ENCODE results near the gene BCL2L12.

The BCL2L12 gene

GRCh38 chr19:49685845-49686332, 20.2 kb downstream of the BCL2L12 start:
- DNase-seq = no peak

- no peak for DNase-seq
Observed at GRCh38 chr19:49686503-49687088, 20.9 kb downstream of the BCL2L12 start.

GRCh38 chr19:49687150-49687549, 21.4 kb downstream of the BCL2L12 start:
- no peak for DNase-seq

GRCh38 chr19:49687566-49688316, 22.0 kb downstream of the BCL2L12 start:
- DNase-seq = no peak

DNA sequence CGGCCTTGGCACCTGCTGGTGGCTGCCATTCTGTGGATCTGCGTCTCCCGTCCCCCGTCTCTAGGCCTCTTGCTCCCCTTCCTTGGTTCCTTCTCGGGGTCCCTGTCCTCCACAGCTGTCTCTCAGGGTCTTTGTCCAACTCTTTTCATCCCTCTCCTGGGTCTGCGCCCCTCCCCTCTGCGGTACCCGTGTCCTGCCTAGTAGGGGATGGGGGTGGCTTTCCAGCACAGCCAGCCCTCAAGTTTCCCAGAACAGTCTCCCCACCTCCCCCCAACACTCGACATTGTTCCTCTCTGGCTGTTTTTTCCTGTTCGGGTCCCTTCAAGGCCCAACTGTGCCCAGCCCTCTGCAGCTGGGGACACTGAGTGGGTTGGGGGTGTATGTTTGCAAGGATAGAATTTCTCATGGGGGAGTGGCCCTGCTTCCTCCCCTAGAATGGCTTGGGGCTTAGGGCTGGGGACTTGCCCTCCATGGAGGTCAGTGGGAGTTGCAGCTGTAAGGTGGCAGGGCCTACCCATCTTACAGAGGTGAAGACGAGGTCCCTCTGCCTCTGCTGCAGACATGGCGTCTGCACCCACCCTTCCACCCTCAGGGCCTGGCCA, 22.9 kb downstream of the BCL2L12 start:
- no peak for DNase-seq

DNA sequence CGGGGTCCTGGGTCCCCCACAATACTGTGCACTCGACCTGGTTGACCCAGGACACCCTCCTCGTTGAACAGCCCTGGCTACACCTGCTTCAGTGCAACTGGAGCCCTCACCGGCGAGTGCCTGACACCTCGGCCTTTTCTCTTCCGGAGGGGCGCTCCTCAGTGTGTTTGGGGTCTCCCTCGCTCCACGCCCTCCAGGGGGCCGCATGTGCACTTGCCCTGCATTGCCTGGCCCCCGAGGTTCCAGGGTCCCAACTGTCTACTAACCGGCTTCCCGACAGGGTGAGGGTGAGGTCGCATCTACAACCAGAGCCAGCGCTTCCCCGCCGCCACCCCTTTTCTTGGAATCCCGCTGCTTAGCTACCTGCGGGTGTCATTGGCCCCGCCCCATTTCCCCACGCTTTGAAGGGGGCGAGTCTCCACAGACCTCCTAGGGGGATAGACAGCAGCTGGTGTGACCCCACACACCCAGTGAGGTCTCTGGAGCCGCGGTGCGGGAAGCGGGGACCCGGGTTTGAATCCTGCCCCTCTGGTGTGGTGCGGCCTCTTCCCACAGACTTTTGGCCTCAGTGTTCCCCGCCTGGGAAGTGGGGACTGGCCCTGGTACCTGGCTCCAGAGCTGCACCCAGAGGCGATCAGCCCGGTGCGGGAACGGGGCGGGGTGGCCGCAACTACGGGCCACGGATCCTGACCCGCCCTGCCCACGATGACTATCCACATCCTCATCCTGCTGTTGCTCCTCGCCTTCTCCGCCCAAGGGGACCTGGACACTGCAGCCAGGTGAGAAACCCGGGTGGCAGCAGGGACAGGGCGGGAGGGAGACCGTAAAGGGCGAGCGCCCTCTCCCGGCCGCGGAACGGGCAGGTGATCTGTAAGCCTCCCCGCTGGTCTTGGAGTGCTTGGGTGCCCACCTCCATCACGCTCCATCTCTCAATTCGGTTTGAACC, 23.7 kb downstream of the BCL2L12 start, which contains the start of gene ADM5:
TSS of gene ADM5 (plus strand) at position 462 of the 946 bp plus-strand sequence. CDS start at position 706, 244 bp downstream.
- DNase-seq = no peak

DNA sequence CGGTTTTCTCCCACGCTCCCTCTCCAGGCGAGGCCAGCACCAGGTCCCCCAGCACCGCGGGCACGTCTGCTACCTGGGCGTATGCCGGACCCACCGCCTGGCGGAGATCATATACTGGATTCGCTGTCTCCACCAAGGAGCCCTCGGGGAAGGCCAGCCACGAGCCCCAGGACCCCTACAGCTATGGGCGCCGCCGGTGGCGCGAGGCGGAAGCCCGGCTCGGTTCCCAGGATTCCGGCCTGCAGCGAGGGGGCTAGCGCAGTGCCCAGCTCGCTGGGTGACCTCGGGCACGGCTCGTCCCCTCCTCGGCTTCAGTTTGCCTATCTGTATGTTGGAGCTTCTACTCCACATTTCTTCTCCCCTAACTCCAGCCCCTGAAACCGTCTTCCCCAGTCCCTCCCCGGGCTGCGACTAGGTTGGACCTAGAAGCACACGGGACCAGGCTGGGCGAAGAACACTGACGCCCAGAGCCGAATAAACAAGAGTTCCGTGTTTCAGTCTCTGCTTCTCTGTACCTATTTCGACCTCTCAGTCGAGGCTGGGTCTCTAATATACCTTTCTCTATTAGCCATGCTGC, 24.4 kb downstream of the BCL2L12 start:
- DNase-seq = no peak

GRCh38 chr19:49690656-49691242, 25.0 kb downstream of the BCL2L12 start, which contains the start of gene CPT1C:
CPT1C (plus strand) TSS chr19:49691116; CDS start chr19:49692253, 1,137 bp downstream.
- DNase-seq = no peak

DNA sequence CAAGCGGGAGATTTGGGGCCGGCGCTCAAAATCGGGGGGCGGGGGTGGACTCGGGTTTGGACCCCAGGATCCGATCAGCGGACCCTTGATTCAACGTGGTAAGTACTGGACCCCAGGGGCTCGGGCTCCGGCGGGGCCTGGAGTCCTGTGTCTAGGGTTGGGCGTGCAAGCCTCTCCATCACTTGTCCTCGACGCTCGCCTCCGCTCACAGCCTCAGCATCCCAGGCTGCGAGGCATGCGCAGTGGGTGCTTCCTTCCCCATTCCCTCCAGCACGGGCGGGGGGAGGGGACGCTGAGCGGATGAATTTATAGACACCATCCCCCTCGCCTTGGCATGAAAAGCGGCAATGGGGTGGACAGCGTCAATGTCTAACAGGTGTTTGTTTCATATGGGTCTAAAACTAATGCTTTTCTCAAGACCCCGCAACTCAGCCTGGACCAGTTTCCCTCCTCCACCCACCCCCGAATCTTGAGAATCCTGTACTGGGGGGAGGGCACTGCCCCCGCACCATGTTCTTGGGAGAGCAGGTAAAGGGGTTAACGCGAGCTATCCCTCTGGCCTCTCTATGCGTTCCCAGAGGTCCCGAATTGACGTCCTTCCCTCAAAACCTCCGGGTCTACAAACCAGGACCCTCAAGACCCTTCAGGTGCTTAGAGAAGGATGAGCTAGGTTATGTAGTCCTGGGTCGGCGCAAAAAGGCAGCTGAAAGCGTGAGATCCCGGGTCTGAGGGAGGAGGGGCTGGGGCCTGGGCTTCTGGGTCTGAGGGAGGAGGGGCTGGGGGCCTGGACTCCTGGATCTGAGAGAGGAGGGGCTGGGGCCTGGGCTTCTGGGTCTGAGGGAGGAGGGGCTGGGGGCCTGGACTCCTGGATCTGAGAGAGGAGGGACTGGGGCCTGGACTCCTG, 25.8 kb downstream of the BCL2L12 start:
- no peak for DNase-seq

DNA sequence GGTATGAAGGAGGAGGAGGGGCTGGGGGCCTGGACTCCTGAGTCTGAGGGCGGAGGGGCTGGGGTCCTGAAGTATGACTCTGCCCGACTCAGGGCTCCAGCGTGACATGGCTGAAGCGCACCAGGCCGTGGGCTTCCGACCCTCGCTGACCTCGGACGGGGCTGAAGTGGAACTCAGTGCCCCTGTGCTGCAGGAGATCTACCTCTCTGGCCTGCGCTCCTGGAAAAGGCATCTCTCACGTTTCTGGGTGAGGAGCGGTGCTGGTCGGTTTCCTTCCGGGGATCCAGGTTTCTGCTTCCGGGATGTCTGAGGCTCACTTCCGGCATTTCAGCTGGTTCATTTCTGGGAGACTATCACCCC, 26.4 kb downstream of the BCL2L12 start:
- no peak for DNase-seq

DNA sequence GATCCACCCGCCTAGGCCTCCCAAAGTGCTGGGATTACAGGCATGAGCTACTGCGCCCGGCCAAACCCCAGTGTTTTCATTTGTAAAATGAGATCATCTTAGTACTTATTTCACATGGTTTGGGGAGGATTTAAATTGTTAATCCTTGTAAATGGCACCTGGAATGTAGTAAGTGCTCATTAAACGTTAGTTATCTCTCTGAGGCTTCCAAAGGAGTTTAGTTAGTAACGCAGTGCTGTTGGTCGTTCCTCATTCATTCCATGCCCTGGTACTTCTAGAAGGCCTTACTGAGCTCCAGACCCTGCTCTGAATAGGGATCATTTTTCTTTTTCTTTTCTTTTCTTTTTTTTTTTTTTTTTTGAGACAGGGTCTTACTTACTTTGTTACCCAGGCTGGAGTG, 30.4 kb downstream of the BCL2L12 start:
- DNase-seq = no peak

DNA sequence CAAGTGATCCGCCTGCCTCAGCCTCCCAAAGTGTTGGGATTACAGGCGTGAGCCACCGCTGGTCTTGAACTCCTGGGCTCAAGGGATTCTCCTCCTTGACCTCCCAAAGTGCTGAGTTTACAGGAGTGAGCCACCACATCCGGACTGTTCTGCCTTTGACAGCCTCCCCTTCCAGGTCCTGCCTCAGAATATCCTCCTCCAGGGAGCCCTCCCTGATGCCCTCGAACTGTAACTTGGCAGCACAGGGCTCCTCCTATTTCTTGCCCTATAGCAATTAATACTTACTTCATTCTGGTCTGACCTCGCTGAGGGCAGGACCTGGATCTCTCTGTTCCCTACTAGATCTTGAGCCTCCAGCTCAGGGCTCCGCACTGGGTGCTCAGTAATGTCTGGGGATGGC, 31.1 kb downstream of the BCL2L12 start:
- no peak for DNase-seq

GRCh38 chr19:49699364-49699763, 33.6 kb downstream of the BCL2L12 start:
- DNase-seq = no peak

GRCh38 chr19:49700563-49700962, 34.8 kb downstream of the BCL2L12 start:
- no peak for DNase-seq

DNA sequence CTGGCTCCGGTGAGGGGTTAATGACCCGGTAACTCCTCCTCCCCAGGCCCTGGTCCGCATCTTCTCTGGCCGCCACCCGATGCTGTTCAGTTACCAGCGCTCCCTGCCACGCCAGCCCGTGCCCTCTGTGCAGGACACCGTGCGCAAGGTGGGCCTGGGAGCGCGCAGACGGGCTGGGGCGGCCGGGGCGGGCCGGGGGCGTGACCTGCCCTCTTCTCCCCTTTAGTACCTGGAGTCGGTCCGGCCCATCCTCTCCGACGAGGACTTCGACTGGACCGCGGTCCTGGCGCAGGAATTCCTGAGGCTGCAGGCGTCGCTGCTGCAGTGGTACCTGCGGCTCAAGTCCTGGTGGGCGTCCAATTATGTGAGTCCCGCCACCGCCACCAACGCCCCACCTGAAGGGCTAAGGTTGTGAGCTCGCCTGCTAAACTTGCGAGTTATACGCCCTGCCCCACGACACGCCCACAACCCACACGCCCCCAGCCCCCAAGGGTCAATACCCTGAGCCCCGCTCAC, 35.6 kb downstream of the BCL2L12 start:
- DNase-seq = no peak

DNA sequence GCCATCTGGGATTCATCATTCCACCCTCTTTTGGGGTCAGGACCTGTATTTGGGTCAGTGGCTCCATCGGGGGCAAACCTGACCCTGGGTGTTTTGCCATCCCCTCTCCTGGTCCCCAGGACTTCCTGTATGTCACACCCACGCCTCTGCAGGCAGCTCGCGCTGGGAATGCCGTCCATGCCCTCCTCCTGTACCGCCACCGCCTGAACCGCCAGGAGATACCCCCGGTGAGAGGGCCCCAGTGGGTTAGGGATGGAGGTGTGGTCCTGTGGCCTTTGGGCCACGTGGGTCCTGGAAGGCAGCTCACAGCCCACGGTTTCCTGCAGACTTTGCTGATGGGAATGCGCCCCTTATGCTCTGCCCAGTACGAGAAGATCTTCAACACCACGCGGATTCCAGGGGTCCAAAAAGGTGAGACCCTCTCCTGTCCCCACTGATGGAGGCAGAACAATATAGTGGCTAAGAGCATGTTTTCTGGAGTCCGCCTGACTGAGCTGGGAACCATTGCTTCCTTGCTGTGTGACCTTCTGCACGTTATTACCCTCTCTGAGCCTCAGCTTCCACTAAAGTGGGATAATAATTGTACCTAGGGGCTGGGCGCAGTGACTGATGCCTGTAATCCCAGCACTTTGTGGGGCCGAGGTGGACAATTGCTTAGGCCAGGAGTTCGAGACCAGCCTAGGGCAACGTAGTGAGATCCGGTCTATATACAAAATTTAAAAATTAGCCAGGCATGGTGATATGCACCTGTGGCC, 39.3 kb downstream of the BCL2L12 start:
- DNase-seq = no peak

GRCh38 chr19:49705919-49706318, 40.2 kb downstream of the BCL2L12 start:
- DNase-seq = no peak

DNA sequence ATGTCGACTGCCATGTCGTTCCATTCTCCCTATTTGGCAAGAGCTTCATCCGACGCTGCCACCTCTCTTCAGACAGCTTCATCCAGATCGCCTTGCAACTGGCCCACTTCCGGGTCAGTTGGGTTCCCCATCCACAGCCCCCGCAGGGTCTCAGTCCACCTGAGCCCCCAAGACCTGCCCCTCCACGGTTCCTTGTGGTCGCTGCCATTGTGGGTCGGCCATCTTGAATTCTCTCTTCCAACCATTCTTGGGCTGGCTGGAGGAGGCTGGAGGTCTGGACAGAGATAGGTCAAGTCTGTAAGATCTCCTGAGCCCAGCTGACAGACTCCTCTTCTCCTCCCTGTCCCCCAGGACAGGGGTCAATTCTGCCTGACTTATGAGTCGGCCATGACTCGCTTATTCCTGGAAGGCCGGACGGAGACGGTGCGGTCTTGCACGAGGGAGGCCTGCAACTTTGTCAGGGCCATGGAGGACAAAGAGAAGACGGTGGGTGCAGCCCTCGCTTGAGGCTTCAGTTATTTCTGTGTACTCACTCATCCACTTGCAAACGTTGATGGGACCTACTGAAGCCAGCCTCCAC, 44.7 kb downstream of the BCL2L12 start:
- DNase-seq = no peak

DNA sequence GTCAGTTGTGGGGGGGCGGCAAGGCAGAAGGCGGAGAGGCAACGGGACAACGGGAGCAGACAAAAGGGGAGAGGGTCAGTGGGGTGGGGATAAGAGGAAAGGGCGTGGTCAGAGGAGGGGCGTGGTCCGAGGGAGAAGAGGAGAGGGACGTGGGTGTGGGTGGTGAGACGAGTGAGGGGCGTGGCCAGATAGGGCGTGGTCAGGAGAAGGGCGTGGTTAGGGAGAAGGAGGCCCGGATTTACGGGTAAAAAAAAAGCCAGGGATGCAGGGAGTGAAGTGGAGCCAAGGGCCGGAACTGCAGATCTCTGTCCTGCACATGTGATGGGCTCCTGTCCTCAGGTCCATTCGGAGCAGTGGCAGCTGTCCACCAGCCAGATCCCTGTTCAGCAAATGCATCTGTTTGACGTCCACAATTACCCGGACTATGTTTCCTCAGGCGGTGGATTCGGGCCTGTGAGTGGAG, 46.7 kb downstream of the BCL2L12 start:
- DNase-seq = no peak

All from cortex of kidney (tissue), 1 donor.